ENCODE measurements around the gene BMPER.
"Not testable (repeated sequence)": the region's sequence is repeated elsewhere in the genome, so short reads cannot be mapped to it uniquely, and the experiment has no call there.

Gene BMPER

DNA sequence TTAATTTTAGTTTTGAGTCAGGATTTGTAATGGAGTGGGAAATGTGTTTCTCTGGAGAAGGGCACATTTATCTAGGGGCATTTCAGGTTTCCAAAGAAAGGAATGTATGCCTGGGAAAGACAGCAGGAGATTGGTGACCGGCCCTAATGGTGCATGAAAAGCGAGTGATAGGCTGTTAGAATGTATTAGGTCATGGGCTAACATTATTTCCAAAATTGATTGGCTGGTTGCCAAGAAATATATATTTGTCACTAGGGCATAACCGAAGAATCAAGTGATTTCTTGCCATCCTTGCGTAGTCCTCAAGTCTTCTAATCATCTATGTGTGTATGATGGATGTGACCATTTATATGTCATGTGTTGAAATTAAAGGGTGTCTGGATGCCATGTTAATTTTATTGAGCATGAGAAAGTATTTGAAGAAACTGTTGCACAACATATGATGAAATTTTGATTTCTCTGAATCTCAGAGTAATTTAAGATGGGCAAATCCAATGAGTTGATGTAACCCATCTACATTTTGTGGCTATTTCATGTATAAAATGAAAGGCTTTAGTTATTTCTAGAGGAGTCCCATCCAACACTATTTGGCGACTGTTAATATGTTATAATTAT, 248.4 kb downstream of the BMPER start:
- no peak for DNase-seq

GRCh38 chr7:34155220-34155908, 250.0 kb downstream of the BMPER start:
- no peak for DNase-seq

GRCh38 chr7:34156336-34156735, 251.0 kb downstream of the BMPER start:
- no peak for DNase-seq

- DNase-seq = no peak
These were observed 251.8 kb downstream of the BMPER start for GRCh38 chr7:34157137-34157536.

DNA sequence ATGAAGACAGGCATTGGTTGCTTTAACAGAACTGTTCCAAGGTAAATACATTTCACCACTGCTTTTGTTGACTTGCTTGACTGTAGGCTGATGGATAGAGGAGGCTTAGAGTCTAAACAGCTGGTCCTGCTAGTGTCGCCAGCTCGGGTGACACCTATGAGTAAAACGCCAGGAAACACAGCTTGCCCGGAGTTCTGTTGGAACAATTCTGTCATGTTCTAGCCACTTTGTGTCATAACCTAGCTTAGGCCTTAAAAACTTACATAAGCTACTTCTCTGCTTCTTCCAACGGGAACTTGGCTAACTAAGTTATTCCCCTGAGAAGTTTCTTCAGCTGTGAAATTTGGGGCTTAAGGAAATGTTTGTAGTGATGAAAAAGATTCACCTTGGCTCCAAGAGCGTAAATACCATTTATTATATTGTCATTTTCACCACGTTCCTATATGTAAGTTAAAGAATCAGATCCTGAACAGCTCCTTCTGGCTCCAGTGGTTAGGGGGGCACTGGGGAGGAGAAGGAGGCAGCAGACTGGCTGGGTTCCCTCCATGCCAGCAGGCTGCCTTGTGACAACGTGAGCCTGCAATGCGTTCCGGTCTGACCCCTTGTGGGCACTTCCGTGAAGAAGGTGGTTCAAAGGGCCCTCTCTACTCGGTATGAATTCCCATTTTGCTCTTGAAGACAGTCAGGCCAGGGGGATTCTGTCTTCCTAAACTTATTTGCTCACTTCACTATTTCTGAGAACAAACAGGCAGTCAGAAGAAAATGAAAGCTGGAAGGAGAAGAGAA, 253.2 kb downstream of the BMPER start:
- DNase-seq = no peak

DNA sequence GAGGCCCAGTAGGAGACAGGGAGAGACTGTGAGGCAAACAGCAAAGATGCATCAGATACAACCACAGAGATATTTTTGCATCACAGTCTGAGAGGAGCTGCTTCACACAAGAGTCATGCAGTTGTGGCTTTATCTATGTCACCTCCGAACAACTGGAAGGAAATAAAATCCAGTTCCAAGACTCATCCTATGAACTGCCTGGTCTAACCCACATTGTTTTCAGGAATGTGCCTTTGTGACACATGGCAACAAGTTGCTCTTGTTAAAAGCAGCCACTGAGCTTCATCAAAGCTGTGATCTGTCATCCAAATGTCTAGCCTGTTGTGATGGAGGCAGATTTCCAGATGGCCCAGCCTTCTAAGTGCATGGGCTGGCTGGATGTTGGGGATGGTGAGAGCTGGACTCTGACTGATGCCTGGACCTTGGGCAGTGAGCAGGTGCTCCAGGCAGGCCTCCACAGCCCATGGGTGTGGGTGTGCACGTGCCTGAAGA, 255.0 kb downstream of the BMPER start:
- no peak for DNase-seq

GRCh38 chr7:34162027-34162565, 256.8 kb downstream of the BMPER start:
- no peak for DNase-seq

DNA sequence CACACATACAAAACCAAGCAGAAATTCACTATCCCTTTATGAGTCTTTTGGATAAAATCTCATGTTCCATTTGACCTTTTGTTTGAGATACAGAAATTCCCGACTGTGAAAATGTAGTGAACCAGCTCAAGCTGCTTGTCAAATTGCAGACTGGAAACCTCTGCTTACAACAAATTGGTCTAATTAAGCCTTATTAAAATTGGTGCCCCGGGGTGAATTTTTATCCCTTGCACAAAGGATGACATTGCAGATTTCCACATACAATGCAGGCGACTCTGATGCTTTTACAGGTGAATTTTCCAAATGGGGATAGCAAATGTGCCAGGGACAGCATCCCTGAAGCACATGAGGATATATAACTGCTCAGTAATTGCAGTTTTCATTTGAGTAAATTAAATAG, 257.3 kb downstream of the BMPER start:
- peak; percentile 87 for DNase-seq

DNA sequence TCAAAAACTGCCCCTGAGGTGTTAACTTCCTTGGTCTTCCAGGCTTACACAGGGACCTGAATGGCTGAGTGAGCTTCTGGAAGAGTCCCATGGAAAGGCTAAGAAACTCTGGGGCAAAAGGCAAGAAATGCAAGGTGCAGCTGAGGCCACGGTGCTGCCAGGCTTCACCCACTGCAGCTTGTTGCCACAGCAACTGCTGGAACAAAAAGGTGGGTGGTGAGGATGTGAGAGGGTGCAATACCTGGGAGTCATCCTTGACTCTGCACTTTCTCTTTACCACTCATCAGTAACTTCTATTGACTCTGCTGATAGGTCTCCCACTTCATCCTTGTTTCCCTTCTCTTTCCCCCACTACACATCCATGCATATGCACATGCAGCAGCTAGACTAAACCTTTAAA, 258.6 kb downstream of the BMPER start:
- DNase-seq = no peak

- no peak for DNase-seq
These were observed 260.1 kb downstream of the BMPER start for GRCh38 chr7:34165466-34165865.

DNA sequence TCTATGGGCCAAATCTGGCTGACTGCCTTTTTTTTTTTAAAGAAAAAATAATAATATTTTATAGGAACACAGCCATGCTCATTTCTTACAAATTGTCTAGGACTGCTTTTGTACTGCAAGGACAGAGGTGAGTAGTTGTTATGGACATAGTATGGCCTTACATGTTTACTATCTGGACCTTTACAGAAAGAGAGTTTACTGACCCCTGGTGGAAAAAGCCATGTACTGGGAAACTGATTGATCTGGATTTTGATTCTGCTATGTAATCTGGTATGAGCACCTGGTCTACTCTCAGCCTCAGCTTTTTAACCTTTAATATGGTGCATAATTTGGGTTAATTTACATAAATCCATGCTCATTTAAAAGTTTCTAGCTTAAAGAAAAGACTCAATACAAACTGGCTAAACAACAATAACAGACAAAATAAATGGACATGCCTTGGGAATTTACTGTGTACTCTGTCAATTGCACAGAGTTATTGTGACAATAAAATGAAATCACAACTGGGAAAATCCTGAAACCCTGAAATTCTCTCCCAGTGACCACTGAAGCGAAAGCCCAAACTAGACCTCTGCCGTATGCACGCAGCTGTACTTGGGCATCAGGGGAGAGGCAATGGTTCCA, 260.7 kb downstream of the BMPER start:
- no peak for DNase-seq

GRCh38 chr7:34168013-34168412, 262.7 kb downstream of the BMPER start:
- DNase-seq = no peak

GRCh38 chr7:34174688-34175616, 269.6 kb downstream of the BMPER start:
- not testable (repeated sequence) for DNase-seq

GRCh38 chr7:34175837-34176236, 270.5 kb downstream of the BMPER start:
- DNase-seq = no peak

GRCh38 chr7:34177476-34177875, 272.1 kb downstream of the BMPER start:
- DNase-seq = no peak

GRCh38 chr7:34181271-34181958, 276.1 kb downstream of the BMPER start:
- DNase-seq = no peak

DNA sequence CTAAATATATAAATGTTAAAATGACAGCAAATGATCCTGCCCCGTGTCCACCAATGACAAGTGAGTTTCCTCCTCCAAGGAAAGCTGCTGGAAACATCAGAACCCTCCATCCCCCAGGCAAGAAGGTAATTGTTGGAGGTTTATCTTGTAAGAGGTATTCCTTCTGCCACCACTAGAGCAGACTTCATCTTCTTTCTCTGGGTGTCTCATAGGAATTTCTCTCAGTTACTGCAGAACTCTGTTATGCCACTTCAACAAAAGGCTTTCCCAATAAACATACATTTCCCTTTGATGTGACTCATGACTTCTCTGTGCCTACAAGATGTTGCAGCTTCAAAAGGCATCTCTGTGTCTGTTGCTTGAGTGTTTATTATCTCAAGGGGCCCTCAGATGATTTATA, 279.1 kb downstream of the BMPER start:
- no peak for DNase-seq

DNA sequence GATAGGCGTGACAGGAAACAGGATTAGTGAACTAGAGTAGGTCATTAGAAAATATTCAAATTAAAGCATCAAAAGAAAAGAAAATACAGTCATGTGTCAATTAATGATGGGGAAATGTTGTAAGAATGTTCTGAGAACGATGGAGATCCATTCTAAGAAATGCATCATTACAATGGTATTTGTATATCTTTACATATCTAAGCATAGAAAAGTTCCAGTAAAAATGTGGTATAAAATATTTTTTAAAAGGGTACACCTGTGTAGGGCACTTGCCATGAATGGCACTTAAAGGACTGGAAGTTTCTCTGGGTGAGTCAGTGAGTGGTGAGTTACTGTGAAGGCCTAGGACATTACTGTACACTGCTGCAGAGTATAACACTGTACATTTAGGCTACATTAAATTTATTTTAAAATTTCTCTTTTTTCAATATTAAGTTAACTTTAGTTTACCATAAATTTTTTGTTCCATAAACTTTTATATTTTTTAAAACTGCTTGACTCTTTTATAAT, 282.5 kb downstream of the BMPER start:
- no peak for DNase-seq

GRCh38 chr7:34189031-34189430, 283.7 kb downstream of the BMPER start:
- DNase-seq = no peak

GRCh38 chr7:34190299-34190698, 285.0 kb downstream of the BMPER start:
- no peak for DNase-seq

DNA sequence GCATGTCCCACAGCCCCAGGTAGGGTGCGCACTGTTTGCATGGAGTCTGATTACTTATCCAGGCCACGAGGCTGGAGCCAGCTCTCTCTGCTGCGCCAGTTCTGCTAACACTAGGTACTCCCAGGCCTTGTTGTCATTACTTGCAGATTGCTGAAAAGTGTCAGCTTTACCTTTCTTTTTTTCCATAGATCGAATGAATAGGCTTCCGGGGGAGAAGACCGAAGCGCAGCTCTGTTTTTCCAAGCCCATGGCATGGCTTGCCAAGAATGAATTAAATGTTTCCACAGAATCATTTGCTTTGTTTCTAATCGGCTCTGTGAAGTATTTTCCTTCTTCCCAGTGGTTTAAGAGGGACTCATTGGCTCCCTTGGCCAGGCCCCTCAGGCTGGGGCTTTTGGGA, 285.8 kb downstream of the BMPER start:
- no peak for DNase-seq
